ENCODE data around the gene CX3CR1. TPM values are rescaled to one million over a fixed set of nuclear protein-coding genes. Genes with fewer than 3 reads are reported as not detected.
"Not testable (repeated sequence)": the region's sequence is repeated elsewhere in the genome, so short reads cannot be mapped to it uniquely, and the experiment has no call there.

The CX3CR1 gene
- polyA plus RNA-seq, 1 donor from 2014 or later = not detected

DNA sequence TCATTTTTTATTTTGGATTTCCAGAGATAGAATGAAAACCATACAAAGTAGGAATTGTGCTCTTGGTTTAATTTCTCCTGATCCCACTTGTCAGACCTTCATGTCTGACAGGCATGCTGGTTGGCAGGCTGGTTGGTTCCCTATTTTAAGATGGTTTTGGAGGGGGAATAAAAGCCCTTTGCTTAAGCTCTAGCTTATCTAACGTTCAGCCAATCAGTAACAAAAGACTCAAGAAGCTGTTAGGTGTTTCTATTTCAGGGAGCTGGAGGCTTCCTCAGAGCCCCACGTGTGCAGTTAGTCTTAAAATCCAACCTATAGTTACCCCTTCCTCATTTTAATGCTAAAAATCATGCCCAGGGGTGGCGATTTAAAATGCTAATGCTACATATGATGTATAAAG is 47.0 kb downstream of the CX3CR1 start:
- H2AFZ ChIP-seq (ENCODE audit: low read depth, low read length) = no peak overlapping the region
- no peaks in the 10 kb centered on the region for H3K36me3 ChIP-seq (ENCODE audit: insufficient read depth, low read length)
- H3K9me2 ChIP-seq (ENCODE audit: insufficient read depth, low read length) = no peaks in the 10 kb centered on the region
- no peaks in the 10 kb centered on the region for H3F3A ChIP-seq (ENCODE audit: insufficient read depth, low read length, poor library complexity, severe bottlenecking)
- no peaks in the 10 kb centered on the region for H4K20me1 ChIP-seq (ENCODE audit: insufficient read depth)
- no peaks in the 10 kb centered on the region for H3K79me2 ChIP-seq (replicated peaks; ENCODE audit: insufficient read depth, low read length)
- no peak overlapping the region for H3K4me3 ChIP-seq (ENCODE audit: low read length)
- no peaks in the 10 kb centered on the region for H3K9me3 ChIP-seq (ENCODE audit: low read length)
- no peak overlapping the region for H3K27ac ChIP-seq (ENCODE audit: low read length)
- no peak overlapping the region for H3K9ac ChIP-seq (ENCODE audit: low read length)
- H3K4me2 ChIP-seq (ENCODE audit: low read length) = no peak overlapping the region
- H3K27me3 ChIP-seq (ENCODE audit: insufficient read depth, low read depth, low read length) = no peaks in the 10 kb centered on the region
- TF ChIP-seq EP300 (conservative IDR thresholded peaks at IDR 0.05; ENCODE audit: poor library complexity, severe bottlenecking) (no peak), RAD21 (conservative IDR thresholded peaks at IDR 0.05) (no peak)

DNA sequence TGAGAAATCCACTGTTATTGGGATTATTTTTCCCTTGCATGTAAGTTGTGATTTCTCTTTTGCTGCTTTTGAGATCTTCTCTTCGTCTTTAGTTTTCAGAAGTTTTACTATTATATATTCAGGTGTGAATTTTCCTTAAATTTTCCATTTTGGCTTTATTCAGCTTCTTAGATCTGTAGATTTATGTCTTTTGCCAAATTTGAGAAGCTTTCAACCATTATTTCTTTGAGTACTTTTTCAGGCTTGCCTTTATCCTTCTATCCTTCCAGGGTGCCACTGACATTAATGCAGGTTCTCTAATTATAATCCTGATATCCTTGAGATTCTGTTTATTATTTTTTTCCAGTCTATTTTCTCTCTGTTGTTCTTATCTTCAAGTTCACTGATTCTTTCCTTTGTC is 49.4 kb downstream of the CX3CR1 start:
- Histone ChIP-seq H3K79me2 (replicated peaks; ENCODE audit: insufficient read depth, low read length) (no peaks in the 10 kb centered on the region), H3F3A (ENCODE audit: insufficient read depth, low read length, poor library complexity, severe bottlenecking) (no peaks in the 10 kb centered on the region), H4K20me1 (ENCODE audit: insufficient read depth) (no peaks in the 10 kb centered on the region), H3K4me2 (ENCODE audit: low read length) (no peak overlapping the region), H3K9ac (ENCODE audit: low read length) (no peak overlapping the region), H3K27me3 (ENCODE audit: insufficient read depth, low read depth, low read length) (no peaks in the 10 kb centered on the region), H3K36me3 (ENCODE audit: insufficient read depth, low read length) (no peaks in the 10 kb centered on the region), H3K9me2 (ENCODE audit: insufficient read depth, low read length) (no peaks in the 10 kb centered on the region), H2AFZ (ENCODE audit: low read depth, low read length) (no peak overlapping the region), H3K27ac (ENCODE audit: low read length) (no peak overlapping the region), H3K4me3 (ENCODE audit: low read length) (no peak overlapping the region), H3K9me3 (ENCODE audit: low read length) (no peaks in the 10 kb centered on the region)
- TF ChIP-seq, protein P1, sequence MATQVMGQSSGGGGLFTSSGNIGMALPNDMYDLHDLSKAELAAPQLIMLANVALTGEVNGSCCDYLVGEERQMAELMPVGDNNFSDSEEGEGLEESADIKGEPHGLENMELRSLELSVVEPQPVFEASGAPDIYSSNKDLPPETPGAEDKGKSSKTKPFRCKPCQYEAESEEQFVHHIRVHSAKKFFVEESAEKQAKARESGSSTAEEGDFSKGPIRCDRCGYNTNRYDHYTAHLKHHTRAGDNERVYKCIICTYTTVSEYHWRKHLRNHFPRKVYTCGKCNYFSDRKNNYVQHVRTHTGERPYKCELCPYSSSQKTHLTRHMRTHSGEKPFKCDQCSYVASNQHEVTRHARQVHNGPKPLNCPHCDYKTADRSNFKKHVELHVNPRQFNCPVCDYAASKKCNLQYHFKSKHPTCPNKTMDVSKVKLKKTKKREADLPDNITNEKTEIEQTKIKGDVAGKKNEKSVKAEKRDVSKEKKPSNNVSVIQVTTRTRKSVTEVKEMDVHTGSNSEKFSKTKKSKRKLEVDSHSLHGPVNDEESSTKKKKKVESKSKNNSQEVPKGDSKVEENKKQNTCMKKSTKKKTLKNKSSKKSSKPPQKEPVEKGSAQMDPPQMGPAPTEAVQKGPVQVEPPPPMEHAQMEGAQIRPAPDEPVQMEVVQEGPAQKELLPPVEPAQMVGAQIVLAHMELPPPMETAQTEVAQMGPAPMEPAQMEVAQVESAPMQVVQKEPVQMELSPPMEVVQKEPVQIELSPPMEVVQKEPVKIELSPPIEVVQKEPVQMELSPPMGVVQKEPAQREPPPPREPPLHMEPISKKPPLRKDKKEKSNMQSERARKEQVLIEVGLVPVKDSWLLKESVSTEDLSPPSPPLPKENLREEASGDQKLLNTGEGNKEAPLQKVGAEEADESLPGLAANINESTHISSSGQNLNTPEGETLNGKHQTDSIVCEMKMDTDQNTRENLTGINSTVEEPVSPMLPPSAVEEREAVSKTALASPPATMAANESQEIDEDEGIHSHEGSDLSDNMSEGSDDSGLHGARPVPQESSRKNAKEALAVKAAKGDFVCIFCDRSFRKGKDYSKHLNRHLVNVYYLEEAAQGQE (IDR thresholded peaks at IDR 0.05; ENCODE audit: borderline replicate concordance) = no peak

DNA sequence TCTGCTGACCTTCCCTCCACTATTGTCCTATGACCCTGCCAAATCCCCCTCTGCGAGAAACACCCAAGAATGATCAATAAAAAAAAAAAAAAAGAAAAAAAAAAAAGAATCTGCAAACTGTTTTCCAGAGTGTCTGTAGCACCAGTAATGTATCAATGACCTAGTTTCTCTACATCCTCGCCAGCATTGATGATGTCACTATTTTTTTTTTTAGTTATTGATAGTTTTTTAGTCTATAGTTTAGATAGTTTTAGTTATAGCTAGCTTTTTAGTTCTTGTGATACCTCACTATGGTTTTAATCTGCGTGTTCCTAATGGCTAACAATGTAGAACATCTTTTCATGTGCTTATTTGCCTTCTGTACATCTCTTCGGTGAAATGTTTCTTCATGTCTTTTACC is 51.3 kb downstream of the CX3CR1 start:
- Histone ChIP-seq H4K20me1 (ENCODE audit: insufficient read depth) (no peaks in the 10 kb centered on the region), H3K9me3 (ENCODE audit: low read length) (no peaks in the 10 kb centered on the region), H3K4me3 (ENCODE audit: low read length) (no peak overlapping the region), H3K4me2 (ENCODE audit: low read length) (no peak overlapping the region), H3K9me2 (ENCODE audit: insufficient read depth, low read length) (no peaks in the 10 kb centered on the region), H3F3A (ENCODE audit: insufficient read depth, low read length, poor library complexity, severe bottlenecking) (no peaks in the 10 kb centered on the region), H3K36me3 (ENCODE audit: insufficient read depth, low read length) (no peaks in the 10 kb centered on the region), H3K27me3 (ENCODE audit: insufficient read depth, low read depth, low read length) (no peaks in the 10 kb centered on the region), H2AFZ (ENCODE audit: low read depth, low read length) (no peak overlapping the region), H3K9ac (ENCODE audit: low read length) (no peak overlapping the region), H3K27ac (ENCODE audit: low read length) (no peak overlapping the region), H3K79me2 (replicated peaks; ENCODE audit: insufficient read depth, low read length) (no peaks in the 10 kb centered on the region)
- no peak for TF ChIP-seq EP300 (conservative IDR thresholded peaks at IDR 0.05; ENCODE audit: poor library complexity, severe bottlenecking)
- no peak for TF ChIP-seq TAF1 (IDR thresholded peaks at IDR 0.05; ENCODE audit: low read depth)
- no peak for TF ChIP-seq SMC3 (conservative IDR thresholded peaks at IDR 0.05; ENCODE audit: poor library complexity)
- TF ChIP-seq, protein P2, sequence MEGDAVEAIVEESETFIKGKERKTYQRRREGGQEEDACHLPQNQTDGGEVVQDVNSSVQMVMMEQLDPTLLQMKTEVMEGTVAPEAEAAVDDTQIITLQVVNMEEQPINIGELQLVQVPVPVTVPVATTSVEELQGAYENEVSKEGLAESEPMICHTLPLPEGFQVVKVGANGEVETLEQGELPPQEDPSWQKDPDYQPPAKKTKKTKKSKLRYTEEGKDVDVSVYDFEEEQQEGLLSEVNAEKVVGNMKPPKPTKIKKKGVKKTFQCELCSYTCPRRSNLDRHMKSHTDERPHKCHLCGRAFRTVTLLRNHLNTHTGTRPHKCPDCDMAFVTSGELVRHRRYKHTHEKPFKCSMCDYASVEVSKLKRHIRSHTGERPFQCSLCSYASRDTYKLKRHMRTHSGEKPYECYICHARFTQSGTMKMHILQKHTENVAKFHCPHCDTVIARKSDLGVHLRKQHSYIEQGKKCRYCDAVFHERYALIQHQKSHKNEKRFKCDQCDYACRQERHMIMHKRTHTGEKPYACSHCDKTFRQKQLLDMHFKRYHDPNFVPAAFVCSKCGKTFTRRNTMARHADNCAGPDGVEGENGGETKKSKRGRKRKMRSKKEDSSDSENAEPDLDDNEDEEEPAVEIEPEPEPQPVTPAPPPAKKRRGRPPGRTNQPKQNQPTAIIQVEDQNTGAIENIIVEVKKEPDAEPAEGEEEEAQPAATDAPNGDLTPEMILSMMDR (IDR thresholded peaks at IDR 0.05; ENCODE audit: poor library complexity, severe bottlenecking) = no peak
- TF ChIP-seq RAD21 (conservative IDR thresholded peaks at IDR 0.05) = no peak
- TF ChIP-seq, protein P1 (IDR thresholded peaks at IDR 0.05; ENCODE audit: borderline replicate concordance) = no peak

DNA sequence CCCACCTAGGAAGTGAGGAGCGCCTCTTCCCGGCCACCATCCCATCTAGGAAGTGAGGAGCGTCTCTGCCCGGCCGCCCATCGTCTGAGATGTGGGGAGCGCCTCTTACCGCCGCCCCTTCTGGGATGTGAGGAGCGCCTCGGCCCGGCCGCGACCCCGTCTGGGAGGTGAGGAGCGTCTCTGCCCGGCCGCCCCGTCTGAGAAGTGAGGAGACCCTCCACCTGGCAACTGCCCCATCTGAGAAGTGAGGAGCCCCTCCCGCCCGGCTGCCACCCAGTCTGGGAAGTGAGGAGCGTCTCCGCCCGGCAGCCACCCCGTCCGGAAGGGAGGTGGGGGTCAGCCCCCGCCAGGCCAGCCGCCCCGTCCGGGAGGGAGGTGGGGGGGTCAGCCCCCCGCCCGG is 52.2 kb downstream of the CX3CR1 start:
- H3K27me3 ChIP-seq (ENCODE audit: insufficient read depth, low read depth, low read length); H3K9ac ChIP-seq (ENCODE audit: low read length); H3K9me2 ChIP-seq (ENCODE audit: insufficient read depth, low read length); H3K9me3 ChIP-seq (ENCODE audit: low read length); H3K79me2 ChIP-seq (replicated peaks; ENCODE audit: insufficient read depth, low read length); H3K4me2 ChIP-seq (ENCODE audit: low read length); H3K27ac ChIP-seq (ENCODE audit: low read length); H2AFZ ChIP-seq (ENCODE audit: low read depth, low read length); H3K4me3 ChIP-seq (ENCODE audit: low read length); H3F3A ChIP-seq (ENCODE audit: insufficient read depth, low read length, poor library complexity, severe bottlenecking); H3K36me3 ChIP-seq (ENCODE audit: insufficient read depth, low read length); H4K20me1 ChIP-seq (ENCODE audit: insufficient read depth): not testable (repeated sequence)

All from neural cell (in vitro differentiated cells).